ENCODE results near the gene AIMP2. TPM values are rescaled to one million over a fixed set of nuclear protein-coding genes. Genes with fewer than 3 reads are reported as not detected.

AIMP2 gene
- total and polyA plus RNA-seq, 2 of the 8 experiments (the other 6 are each of a cell fraction or from before 2014, with no cell fraction given): 85.6 to 99.0 TPM

- no peaks in the 10 kb centered on the region for H3K27me3 ChIP-seq (replicated peaks in 1 of 4; ENCODE audit: control insufficient read depth in 3 of 4, extremely low read depth in 1 of 4, insufficient read depth in 3 of 4, low read length in 3 of 4)
- no peak overlapping the region for H4K91ac ChIP-seq (replicated peaks; ENCODE audit: insufficient read length, low read length)
- ChIA-PET POLR2A (ENCODE audit: partially characterized antibody) (interaction anchor here (0.5 to 6.7 kb wide), 7 partner anchors 12 to 548 kb away, joined by 3 to 66 read pairs (median 3); partner anchors contain the start of genes AIMP2 and PMS2), CTCF (ENCODE audit: partially characterized antibody) (no interaction called here)
- no peak overlapping the region for H4K5ac ChIP-seq (ENCODE audit: insufficient read length, low read depth, low read length)
- H3K9me3 ChIP-seq (ENCODE audit: insufficient read depth in 2 of 2, low read depth in 1 of 2, low read length in 1 of 2): no peaks in the 10 kb centered on the region
- WGBS, 2 experiments (ENCODE audit: extremely low coverage in 1 of 2, insufficient coverage in 1 of 2, insufficient read length in 1 of 2, insufficient replicate concordance in 2 of 2, low coverage in 1 of 2, low lambda C conversion rate in 2 of 2, missing lambda C conversion rate in 1 of 2): 93% methylated on average over 3 of the region's 3 CpGs; no CpG with 5 or more reads in 1 of the 2 experiments
- H2BK15ac ChIP-seq (ENCODE audit: low read length): no peak overlapping the region
- H2BK5ac ChIP-seq (ENCODE audit: low read depth, low read length): no peak overlapping the region
- H3K27ac ChIP-seq (ENCODE audit: low read depth, low read length): no peak overlapping the region
- no peak overlapping the region for H2BK120ac ChIP-seq (replicated peaks; ENCODE audit: low read depth, low read length)
- DNase-seq (ENCODE audit: low read depth in 1 of 2, low spot score in 2 of 2): no peak
- H2BK12ac ChIP-seq (ENCODE audit: low read depth, low read length): no peak overlapping the region
- no peak overlapping the region for H2AK5ac ChIP-seq (ENCODE audit: low read depth, low read length)
- no peak overlapping the region for H3K18ac ChIP-seq (ENCODE audit: extremely low read depth, low read length)
- H3K4ac ChIP-seq (replicated peaks; ENCODE audit: insufficient read length, low read depth, low read length): no peak overlapping the region
- H3K4me2 ChIP-seq (ENCODE audit: insufficient read depth in 1 of 2, low read depth in 2 of 2, low read length in 2 of 2): no peak overlapping the region
- H3K23me2 ChIP-seq (ENCODE audit: low read depth, low read length): no peaks in the 10 kb centered on the region
- no peak overlapping the region for H3K9ac ChIP-seq (replicated peaks in 1 of 4; ENCODE audit: extremely low read depth in 1 of 4, low read depth in 3 of 4, low read length in 3 of 4)
- no peak overlapping the region for H3K56ac ChIP-seq (replicated peaks; ENCODE audit: insufficient read length, low read depth, low read length)
- TF ChIP-seq CTCF (IDR thresholded peaks at IDR 0.05; ENCODE audit: control extremely low read depth in 1 of 3, insufficient read depth in 1 of 3, low read depth in 1 of 3, low read length in 3 of 3) (no peak), POLR2A (IDR thresholded peaks at IDR 0.05; ENCODE audit: control extremely low read depth in 1 of 2, low read depth in 2 of 2, low read length in 2 of 2) (peak in 1 of 2 experiments; percentile 2; a peak in 1 of 3 replicates), SIRT6 (IDR thresholded peaks at IDR 0.05; ENCODE audit: low read length) (no peak), BACH1 (IDR thresholded peaks at IDR 0.05; ENCODE audit: low read length) (no peak), POLR2AphosphoS5 (IDR thresholded peaks at IDR 0.05; ENCODE audit: low read depth, low read length) (peak; percentile 27; the same call in 1 of the 2 replicates), CREB1 (IDR thresholded peaks at IDR 0.05) (no peak)
- H3K36me3 ChIP-seq (ENCODE audit: control insufficient read depth in 2 of 4, insufficient read depth in 4 of 4, low read length in 3 of 4): peaks cover 37 to 96% (median 79%) of the 10 kb centered on the region in 4 experiments
- no peak overlapping the region for H3K23ac ChIP-seq (ENCODE audit: insufficient read length)
- peaks cover 7 to 13% of the 10 kb centered on the region in 2 experiments for H4K20me1 ChIP-seq (replicated peaks in 1 of 2; ENCODE audit: control insufficient read depth in 1 of 2, insufficient read depth in 2 of 2, low read length in 2 of 2)
- H3K4me1 ChIP-seq (replicated peaks in 1 of 4; ENCODE audit: control insufficient read depth in 3 of 4, insufficient read depth in 4 of 4, low read length in 3 of 4): no peaks in the 10 kb centered on the region
- no peak overlapping the region for H3K4me3 ChIP-seq (ENCODE audit: extremely low read depth in 1 of 4, insufficient read depth in 2 of 4, low read depth in 3 of 4, low read length in 4 of 4)
- no peaks in the 10 kb centered on the region for H3K79me1 ChIP-seq (ENCODE audit: low read depth, low read length)
- H3K79me2 ChIP-seq (ENCODE audit: control insufficient read depth in 1 of 2, insufficient read depth in 2 of 2, low read length in 2 of 2): peaks cover 0 to 2% of the 10 kb centered on the region in 2 experiments; a peak in 1 of 4 replicates
- no peak overlapping the region for H4K8ac ChIP-seq (ENCODE audit: extremely low read depth, insufficient read depth, low read length)
- H3K14ac ChIP-seq (ENCODE audit: insufficient read length): no peak overlapping the region
- H2AFZ ChIP-seq (ENCODE audit: low read length): no peak overlapping the region
- no peak for FAIRE-seq
- H2BK20ac ChIP-seq (ENCODE audit: low read length): no peak overlapping the region
Observed at GRCh38 chr7:6022707-6023106, 13.6 kb downstream of the AIMP2 start.

Data from H1 (cell line).